ENCODE data around the gene SEMA3E. TPM values are rescaled to one million over a fixed set of nuclear protein-coding genes. Genes with fewer than 3 reads are reported as not detected.

The SEMA3E gene
- total and polyA plus RNA-seq, 2 experiments from 2014 or later, result 0.32 to 0.35 TPM

DNA sequence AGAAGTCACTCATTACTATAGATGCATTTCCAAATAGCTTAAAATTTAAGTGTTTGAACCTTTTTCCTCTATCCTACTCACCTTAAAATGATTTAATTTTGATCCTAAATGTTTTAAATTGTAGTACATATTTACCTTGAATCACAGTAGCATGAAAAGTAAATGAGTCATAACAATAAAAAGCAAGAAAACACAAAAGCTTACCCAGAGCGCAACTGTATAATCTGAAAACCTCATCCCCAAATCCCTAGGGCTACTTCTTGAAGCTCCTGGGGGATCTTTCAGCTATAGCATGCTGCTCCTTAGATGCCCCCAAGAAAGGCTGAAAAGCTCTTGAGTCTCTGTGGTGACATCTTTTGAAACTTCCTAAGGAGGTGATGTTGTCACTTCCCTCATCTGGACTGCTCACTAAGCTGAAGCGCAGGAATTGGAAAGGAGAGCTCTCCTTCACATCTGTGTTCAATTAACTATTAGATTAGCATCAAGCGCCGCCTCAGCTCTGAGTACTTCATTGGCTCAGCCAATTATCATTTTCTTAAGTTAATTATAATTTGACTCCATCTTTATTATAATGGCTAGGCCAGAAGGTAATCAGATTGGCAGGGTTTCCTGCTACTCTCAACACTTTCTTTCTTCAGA lies 60.2 kb downstream of the SEMA3E start:
- H3F3A ChIP-seq (ENCODE audit: insufficient read depth), result no peaks in the 10 kb centered on the region
- no peak overlapping the region for H3K9ac ChIP-seq
- no peak overlapping the region for H3K4me3 ChIP-seq
- no peaks in the 10 kb centered on the region for H3K27me3 ChIP-seq (replicated peaks; ENCODE audit: insufficient read depth)
- in situ Hi-C loops (cut with MboI), result no loop called here
- no peaks in the 10 kb centered on the region for H3K9me3 ChIP-seq (ENCODE audit: low read depth)
- no peaks in the 10 kb centered on the region for H4K20me1 ChIP-seq (ENCODE audit: insufficient read depth)
- WGBS, 2 experiments (ENCODE audit: low coverage in 1 of 2, low lambda C conversion rate in 2 of 2, missing lambda C conversion rate in 2 of 2), result 45 to 52% methylated on average over 4 of the region's 4 CpGs
- TF ChIP-seq EZH2phosphoT487 (IDR thresholded peaks at IDR 0.05; ENCODE audit: insufficient read depth, low read depth), result no peak
- TF ChIP-seq EZH2 (IDR thresholded peaks at IDR 0.05; ENCODE audit: insufficient read depth, poor library complexity, severe bottlenecking), result no peak
- no peaks in the 10 kb centered on the region for H3K4me1 ChIP-seq (ENCODE audit: insufficient read depth)
- no peaks in the 10 kb centered on the region for H3K9me2 ChIP-seq (ENCODE audit: insufficient read depth)
- H3K27ac ChIP-seq, result no peak overlapping the region
- H3K36me3 ChIP-seq (ENCODE audit: low read depth), result no peaks in the 10 kb centered on the region
- peak; percentile 25 for DNase-seq
- H3K79me2 ChIP-seq (ENCODE audit: insufficient read depth), result no peaks in the 10 kb centered on the region
- H2AFZ ChIP-seq, result no peak overlapping the region
- no peak overlapping the region for H3K4me2 ChIP-seq (ENCODE audit: unreplicated experiment)

DNA sequence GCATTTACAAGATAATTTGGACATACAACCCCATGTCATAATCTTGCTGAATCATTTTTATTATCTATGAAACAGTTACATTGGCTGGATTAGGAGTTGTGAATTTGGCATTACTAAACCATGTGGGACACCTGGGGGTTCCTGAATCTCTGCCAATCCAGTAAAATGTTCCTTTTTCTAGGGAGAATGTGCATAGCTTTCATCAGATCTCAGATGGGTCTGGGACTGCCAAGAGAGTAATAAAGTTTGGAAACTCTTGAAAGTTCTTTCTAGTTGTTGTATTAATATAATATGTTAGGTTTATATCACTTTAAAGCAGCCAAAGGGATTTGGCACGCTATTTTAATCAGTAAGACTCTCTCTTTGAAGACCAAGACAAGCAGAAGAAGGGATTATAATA lies 62.7 kb downstream of the SEMA3E start:
- no peak overlapping the region for H2AFZ ChIP-seq
- in situ Hi-C loops (cut with MboI), result no loop called here
- no peaks in the 10 kb centered on the region for H3K79me2 ChIP-seq (ENCODE audit: insufficient read depth)
- H3K4me2 ChIP-seq (ENCODE audit: unreplicated experiment), result no peak overlapping the region
- no peaks in the 10 kb centered on the region for H3K9me3 ChIP-seq (ENCODE audit: low read depth)
- H3K4me3 ChIP-seq, result no peak overlapping the region
- H4K20me1 ChIP-seq (ENCODE audit: insufficient read depth), result no peaks in the 10 kb centered on the region
- no peak overlapping the region for H3K9ac ChIP-seq
- H3F3A ChIP-seq (ENCODE audit: insufficient read depth), result no peaks in the 10 kb centered on the region
- H3K4me1 ChIP-seq (ENCODE audit: insufficient read depth), result no peaks in the 10 kb centered on the region
- WGBS, 2 experiments (ENCODE audit: low coverage in 1 of 2, low lambda C conversion rate in 2 of 2, missing lambda C conversion rate in 2 of 2), result 5 to 15% methylated on average over 1 of the region's 1 CpG
- H3K27me3 ChIP-seq (replicated peaks; ENCODE audit: insufficient read depth), result no peaks in the 10 kb centered on the region
- DNase-seq, result no peak
- H3K36me3 ChIP-seq (ENCODE audit: low read depth), result no peaks in the 10 kb centered on the region
- no peaks in the 10 kb centered on the region for H3K9me2 ChIP-seq (ENCODE audit: insufficient read depth)
- no peak overlapping the region for H3K27ac ChIP-seq
- TF ChIP-seq EZH2phosphoT487 (IDR thresholded peaks at IDR 0.05; ENCODE audit: insufficient read depth, low read depth) (no peak), EZH2 (IDR thresholded peaks at IDR 0.05; ENCODE audit: insufficient read depth, poor library complexity, severe bottlenecking) (no peak)

DNA sequence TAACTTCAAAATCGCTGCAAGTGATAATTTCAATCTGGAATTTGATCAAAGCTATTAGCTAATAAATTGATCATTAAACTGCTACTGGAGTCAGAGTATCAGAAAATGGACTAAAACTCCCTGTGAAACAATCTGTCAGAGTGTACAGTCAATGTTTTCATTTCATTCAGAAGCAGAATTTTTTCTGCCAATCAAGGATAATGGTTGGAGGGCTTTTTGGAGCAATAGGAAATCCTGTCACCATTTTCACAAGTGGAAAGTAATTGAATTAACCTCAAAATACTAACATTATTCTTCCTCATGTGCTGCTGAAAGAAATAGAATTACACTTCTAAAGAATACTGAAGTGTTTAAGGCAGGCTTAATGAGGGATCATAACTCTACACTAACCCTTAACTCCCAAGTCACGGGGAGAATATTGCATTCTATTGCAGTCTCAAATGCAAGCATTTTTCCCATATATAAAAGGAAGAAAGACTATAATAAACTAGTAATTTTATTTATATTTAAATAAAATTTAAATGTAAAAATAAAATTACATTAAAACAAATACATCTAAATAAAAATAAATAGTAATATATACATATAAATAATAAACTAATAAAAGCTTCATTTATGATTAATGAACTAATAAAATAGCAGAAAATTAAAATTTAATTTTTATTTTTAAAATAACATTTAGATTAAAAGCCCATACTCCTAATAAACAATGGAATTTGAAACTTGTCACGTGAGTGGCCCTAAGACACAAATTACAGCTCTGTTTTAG lies 67.1 kb downstream of the SEMA3E start:
- no peaks in the 10 kb centered on the region for H3K4me1 ChIP-seq (ENCODE audit: insufficient read depth)
- H3K9me3 ChIP-seq (ENCODE audit: low read depth), result no peaks in the 10 kb centered on the region
- no peaks in the 10 kb centered on the region for H3K27me3 ChIP-seq (replicated peaks; ENCODE audit: insufficient read depth)
- no peak overlapping the region for H3K4me2 ChIP-seq (ENCODE audit: unreplicated experiment)
- no peak overlapping the region for H3K27ac ChIP-seq
- H3K9ac ChIP-seq, result no peak overlapping the region
- no peak overlapping the region for H2AFZ ChIP-seq
- TF ChIP-seq EZH2 (IDR thresholded peaks at IDR 0.05; ENCODE audit: insufficient read depth, poor library complexity, severe bottlenecking) (no peak), EZH2phosphoT487 (IDR thresholded peaks at IDR 0.05; ENCODE audit: insufficient read depth, low read depth) (no peak)
- no peaks in the 10 kb centered on the region for H3K79me2 ChIP-seq (ENCODE audit: insufficient read depth)
- no peaks in the 10 kb centered on the region for H3F3A ChIP-seq (ENCODE audit: insufficient read depth)
- DNase-seq, result no peak
- in situ Hi-C loops (cut with MboI), result no loop called here
- H4K20me1 ChIP-seq (ENCODE audit: insufficient read depth), result no peaks in the 10 kb centered on the region
- H3K9me2 ChIP-seq (ENCODE audit: insufficient read depth), result no peaks in the 10 kb centered on the region
- no peaks in the 10 kb centered on the region for H3K36me3 ChIP-seq (ENCODE audit: low read depth)
- H3K4me3 ChIP-seq, result no peak overlapping the region
- WGBS, 2 experiments (ENCODE audit: low coverage in 1 of 2, low lambda C conversion rate in 2 of 2, missing lambda C conversion rate in 2 of 2), result 60 to 62% methylated on average over 3 of the region's 3 CpGs

DNA sequence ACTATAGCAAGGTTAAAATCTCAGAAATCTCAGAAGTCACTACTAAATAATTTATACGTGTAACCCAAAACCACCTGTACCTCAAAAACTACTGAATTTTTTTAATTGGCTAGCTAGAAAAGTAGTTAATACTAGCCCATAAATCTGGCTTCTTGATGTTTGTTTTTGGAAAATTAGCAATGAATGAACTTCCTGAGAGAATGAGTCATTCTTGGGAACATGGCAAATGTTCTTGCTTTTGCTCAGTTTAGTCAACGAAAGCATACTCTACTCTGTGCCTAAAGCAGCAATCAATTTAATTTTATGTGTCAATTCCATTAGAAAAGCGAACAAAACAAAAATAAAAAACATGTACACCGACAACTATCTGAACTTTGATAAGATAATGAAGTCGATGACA lies 69.2 kb downstream of the SEMA3E start:
- H3F3A ChIP-seq (ENCODE audit: insufficient read depth), result no peaks in the 10 kb centered on the region
- H3K9me2 ChIP-seq (ENCODE audit: insufficient read depth), result no peaks in the 10 kb centered on the region
- H3K4me2 ChIP-seq (ENCODE audit: unreplicated experiment), result no peak overlapping the region
- no peaks in the 10 kb centered on the region for H3K36me3 ChIP-seq (ENCODE audit: low read depth)
- no peak overlapping the region for H3K4me3 ChIP-seq
- WGBS, 2 experiments (ENCODE audit: low coverage in 1 of 2, low lambda C conversion rate in 2 of 2, missing lambda C conversion rate in 2 of 2), result 57% methylated on average over 5 of the region's 5 CpGs
- H2AFZ ChIP-seq, result no peak overlapping the region
- H3K4me1 ChIP-seq (ENCODE audit: insufficient read depth), result no peaks in the 10 kb centered on the region
- H3K9me3 ChIP-seq (ENCODE audit: low read depth), result no peaks in the 10 kb centered on the region
- no peaks in the 10 kb centered on the region for H3K27me3 ChIP-seq (replicated peaks; ENCODE audit: insufficient read depth)
- DNase-seq, result peak; percentile 47
- no peaks in the 10 kb centered on the region for H4K20me1 ChIP-seq (ENCODE audit: insufficient read depth)
- in situ Hi-C loops (cut with MboI), result no loop called here
- H3K79me2 ChIP-seq (ENCODE audit: insufficient read depth), result no peaks in the 10 kb centered on the region
- H3K9ac ChIP-seq, result no peak overlapping the region
- TF ChIP-seq EZH2 (IDR thresholded peaks at IDR 0.05; ENCODE audit: insufficient read depth, poor library complexity, severe bottlenecking) (no peak), EZH2phosphoT487 (IDR thresholded peaks at IDR 0.05; ENCODE audit: insufficient read depth, low read depth) (no peak)
- H3K27ac ChIP-seq, result no peak overlapping the region
